Transverse colon (tissue), 4 donors: Measurements from ENCODE around the gene GARS1. TPM values are rescaled to one million over a fixed set of nuclear protein-coding genes. Genes with fewer than 3 reads are reported as not detected.

Source experiments
- DNase-seq: peaks from one replicate; pipeline ENCODE4 v3.0.0-alpha.2; 2019
- H3K27ac ChIP-seq, 4 donors: fragments of 200-600 bp; sonication (generic); 2 replicates each; pipeline ENCODE4 v1.5.1; 2016 to 2018; ENCODE audit warnings: inconsistent platforms in 4 of 4
- H3K27me3 ChIP-seq: fragments of 200-600 bp; sonication (generic); 2 replicates; pipeline ENCODE4 v1.5.1; 2017; ENCODE audit warnings: inconsistent platforms
- H3K36me3 ChIP-seq, 4 donors: fragments of 200-600 bp; sonication (generic); 2 replicates each; pipeline ENCODE4 v1.5.1; 2017 to 2019; ENCODE audit warnings: inconsistent platforms in 4 of 4
- H3K4me1 ChIP-seq, 4 donors: fragments of 200-600 bp; sonication (generic); 2 replicates each; pipeline ENCODE4 v1.5.1; 2017 to 2020; ENCODE audit warnings: inconsistent platforms in 4 of 4
- H3K4me3 ChIP-seq, 4 donors: fragments of 200-600 bp; sonication (generic); 1 replicate in 1 of 4; 2 replicates in 3 of 4; pipeline versions ENCODE4 v1.5.1 to v1.6.1; 2017 to 2019; ENCODE audit warnings: inconsistent platforms in 4 of 4
- H3K9me3 ChIP-seq, 2 donors: fragments of 200-600 bp; sonication (generic); 2 replicates each; pipeline ENCODE4 v1.5.1; 2017 to 2019; ENCODE audit warnings: inconsistent platforms in 2 of 2
- CTCF ChIP-seq, 5 experiments: fragments of 200-600 bp in 3 of 5; fragments of 450-650 bp in 2 of 5; sonication (generic) in 3 of 5; IDR thresholded peaks; 1 replicate in 2 of 5; 2 replicates in 3 of 5; pipeline ENCODE4 v1.5.1; 2016 to 2017; ENCODE audit warnings: antibody characterized with exemption in 5 of 5, inconsistent platforms in 3 of 5, mild to moderate bottlenecking in 2 of 5, moderate library complexity in 1 of 5
- EP300 ChIP-seq: sonication (generic); formaldehyde crosslinking; IDR thresholded peaks from one replicate; pipeline ENCODE4 v1.6.1; 2017; ENCODE audit warnings: antibody characterized with exemption, low read depth
- POLR2A ChIP-seq: fragments of 450-650 bp; IDR thresholded peaks from one replicate; pipeline ENCODE4 v1.6.1; 2016; ENCODE audit warnings: antibody characterized with exemption, mild to moderate bottlenecking, moderate library complexity
- POLR2AphosphoS5 ChIP-seq, 3 donors: sonication (generic); formaldehyde crosslinking; IDR thresholded peaks; one replicate each; pipeline ENCODE4 v1.6.1; 2016; ENCODE audit warnings: antibody characterized with exemption in 3 of 3
- WGBS, 2 donors: methylation state at CpG; one replicate each; pipeline ENCODE4 v1.1.5; 2018; ENCODE audit warnings: low coverage in 1 of 2; 5-methylcytosine and 5-hydroxymethylcytosine counted together
- in situ Hi-C, 4 donors: fragments of 200-750 bp; cut with MboI; loops; one replicate each; pipeline versions ENCODE4 v1.15.0 to v1.15.1; 2017; ENCODE audit warnings: low sequenced_read_pairs in 3 of 4, low pct_ligation_motif_present in 1 of 4, low pct_unique_long_range_greater_than_20kb in 1 of 4
- intact Hi-C: fragments of 100-400 bp; cut with DNase I; formaldehyde crosslinking; loops from one replicate; pipeline ENCODE4 v1.15.1; 2023; ENCODE audit warnings: low total_unique reads
- total RNA-seq, 4 donors: library from RNA; depleted of rRNA; stranded (reverse); fragments of >200 nt; gene quantifications; one replicate each; pipeline ENCODE4 v1.1.0, GENCODE V29; 2016

The GARS1 gene
- total RNA-seq, 4 donors from 2014 or later, result 20.6 to 69.4 (median 34.5) TPM

- no peak overlapping the region for H3K4me3 ChIP-seq
- peaks cover 0 to 70% (median 28%) of the 10 kb centered on the region in 4 donors for H3K36me3 ChIP-seq
- no peak overlapping the region for H3K27ac ChIP-seq
- in situ Hi-C loops, result no loop called here
- no peak for DNase-seq
- H3K4me1 ChIP-seq, result no peaks in the 10 kb centered on the region
- 86 to 89% methylated on average over 2 to 3 of the region's 3 CpGs for WGBS, 2 donors
- no peaks in the 10 kb centered on the region for H3K9me3 ChIP-seq
- no peak for TF ChIP-seq CTCF (IDR thresholded peaks at IDR 0.05)
- no peaks in the 10 kb centered on the region for H3K27me3 ChIP-seq
- intact Hi-C loops, result no loop called here
Observed at GRCh38 chr7:30604901-30605300, 10.2 kb downstream of the GARS1 start.

GRCh38 chr7:30605832-30606231 lies 11.2 kb downstream of the GARS1 start:
- 94 to 100% methylated on average over 3 of the region's 3 CpGs for WGBS, 2 donors
- no peak for TF ChIP-seq POLR2A
- no peak for TF ChIP-seq CTCF (IDR thresholded peaks at IDR 0.05)
- no peak for TF ChIP-seq POLR2AphosphoS5 (IDR thresholded peaks at IDR 0.05)
- no peak for TF ChIP-seq EP300
- no peak for DNase-seq
- in situ Hi-C loops (no loop called here), intact Hi-C loops (no loop called here)
- Histone ChIP-seq H3K36me3 (peaks cover 0 to 69% (median 25%) of the 10 kb centered on the region in 4 donors), H3K4me1 (no peaks in the 10 kb centered on the region), H3K4me3 (no peak overlapping the region), H3K27ac (no peak overlapping the region), H3K27me3 (no peaks in the 10 kb centered on the region), H3K9me3 (no peaks in the 10 kb centered on the region)

DNA sequence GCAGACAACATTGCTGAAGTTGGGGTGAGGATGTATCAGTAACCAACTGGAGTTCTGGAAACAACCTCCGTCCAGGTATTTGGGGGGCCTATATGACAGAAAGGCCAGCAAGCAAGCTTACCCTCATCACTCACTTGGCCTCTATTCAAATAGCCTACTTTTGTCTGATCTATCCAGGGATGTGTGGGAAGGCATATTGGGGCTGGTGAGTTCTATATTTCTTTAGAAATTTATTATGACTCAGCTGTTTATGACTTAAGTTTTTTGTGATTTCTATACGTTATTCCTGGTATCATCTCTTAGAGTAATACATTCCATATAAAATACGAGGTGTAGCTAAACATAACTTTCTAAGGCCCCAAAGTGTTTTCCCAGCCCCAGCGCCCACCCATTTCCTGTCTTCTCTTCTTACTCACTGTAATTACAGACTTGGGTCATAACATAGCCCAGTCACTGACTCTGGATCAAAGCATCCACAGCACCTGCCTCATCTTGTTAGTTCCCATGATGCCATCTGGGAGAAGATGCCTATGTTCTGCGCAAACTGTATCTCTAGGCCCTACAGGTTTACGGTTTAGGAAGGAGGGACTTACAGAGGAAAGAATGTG lies 18.1 kb downstream of the GARS1 start:
- no peak overlapping the region for H3K4me3 ChIP-seq
- no peaks in the 10 kb centered on the region for H3K27me3 ChIP-seq
- intact Hi-C loops, result no loop called here
- H3K4me1 ChIP-seq, result no peaks in the 10 kb centered on the region
- TF ChIP-seq POLR2A (no peak), CTCF (IDR thresholded peaks at IDR 0.05) (no peak), EP300 (no peak), POLR2AphosphoS5 (IDR thresholded peaks at IDR 0.05) (no peak)
- WGBS, 2 donors, result 85 to 100% methylated on average over 2 to 6 of the region's 6 CpGs
- in situ Hi-C loops, result no loop called here
- DNase-seq, result no peak
- no peak overlapping the region for H3K27ac ChIP-seq
- H3K36me3 ChIP-seq, result peaks cover 0 to 40% (median 15%) of the 10 kb centered on the region in 4 donors
- no peaks in the 10 kb centered on the region for H3K9me3 ChIP-seq

DNA sequence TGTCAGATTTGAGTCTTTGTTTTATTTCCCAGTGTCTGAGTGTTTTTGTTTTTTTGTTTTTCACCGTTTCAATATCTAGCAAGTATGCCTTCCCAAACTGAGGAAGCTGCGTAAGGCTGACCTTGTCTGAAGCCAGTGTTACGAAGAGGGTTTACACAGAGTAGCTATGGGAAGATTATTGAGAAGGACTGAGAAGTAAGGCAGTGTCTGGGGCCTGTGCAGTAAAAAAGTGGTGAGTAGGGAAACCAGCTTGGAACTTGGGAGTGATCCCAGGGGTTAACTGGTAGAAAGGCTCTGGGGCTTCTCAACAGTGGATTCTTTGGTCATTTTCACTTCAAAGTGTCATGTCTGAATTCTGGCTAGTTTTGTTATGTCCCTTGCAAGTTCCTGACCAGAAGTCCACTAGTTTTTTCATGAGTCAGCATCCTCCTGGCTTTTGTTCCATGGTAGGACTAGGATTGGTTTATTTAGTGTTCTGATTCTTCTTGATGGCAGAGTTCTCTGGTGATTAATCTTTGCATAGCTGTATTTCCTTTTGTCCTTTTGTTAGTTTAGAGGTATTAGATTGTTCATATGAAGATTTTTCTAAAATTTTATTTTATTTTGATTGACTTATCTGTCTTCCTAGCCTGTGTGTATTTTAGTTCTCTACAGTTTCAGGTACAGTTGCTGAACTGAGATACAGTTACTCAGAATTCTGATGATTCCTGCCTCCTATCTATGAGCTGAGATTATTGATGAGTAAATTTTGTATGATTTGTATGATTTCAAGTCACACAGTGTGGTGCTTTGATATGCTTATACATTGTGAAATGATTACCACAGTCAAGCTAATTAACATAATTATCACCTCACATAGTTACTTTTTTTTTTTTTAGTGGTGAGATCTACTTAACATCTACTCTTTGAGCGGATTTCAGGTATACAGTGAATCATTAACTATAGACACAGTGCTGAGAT lies 19.0 kb downstream of the GARS1 start:
- intact Hi-C loops, result no loop called here
- TF ChIP-seq CTCF (IDR thresholded peaks at IDR 0.05), result no peak
- TF ChIP-seq POLR2A, result no peak
- TF ChIP-seq POLR2AphosphoS5 (IDR thresholded peaks at IDR 0.05), result no peak
- TF ChIP-seq EP300, result no peak

More for the DNA sequence above, 19.0 kb downstream of the GARS1 start:
- 91 to 93% methylated on average over 4 of the region's 4 CpGs for WGBS, 2 donors
- Histone ChIP-seq H3K27me3 (no peaks in the 10 kb centered on the region), H3K9me3 (no peaks in the 10 kb centered on the region), H3K27ac (no peak overlapping the region), H3K4me3 (no peak overlapping the region), H3K4me1 (no peaks in the 10 kb centered on the region), H3K36me3 (peaks cover 0 to 33% (median 15%) of the 10 kb centered on the region in 4 donors)
- no peak for DNase-seq
- in situ Hi-C loops, result no loop called here
